Loucy (cell line): ENCODE data around the gene SLC22A14.

ENCODE experiments used
- H2AFZ ChIP-seq: fragments of 200-600 bp; sonication (generic); 2 replicates; pipeline ENCODE4 v1.6.0; 2016; ENCODE audit warnings: antibody characterized with exemption, mild to moderate bottlenecking, low read length, moderate library complexity
- H3F3A ChIP-seq: fragments of 200-600 bp; 2 replicates; pipeline ENCODE4 v1.6.0; 2016; ENCODE audit warnings: antibody characterized with exemption, low read depth, mild to moderate bottlenecking
- H3K27me3 ChIP-seq: fragments of 200-600 bp; sonication (generic); 2 replicates; pipeline ENCODE4 v1.6.1; 2014; ENCODE audit warnings: low read length, mild to moderate bottlenecking; ENCODE audit not compliant: insufficient read depth, poor library complexity, severe bottlenecking
- H3K36me3 ChIP-seq: fragments of 200-600 bp; sonication (generic); 2 replicates; pipeline ENCODE4 v1.6.1; 2016; ENCODE audit warnings: low read length; ENCODE audit not compliant: insufficient read depth
- H3K4me1 ChIP-seq: fragments of 200-600 bp; sonication (generic); 2 replicates; pipeline ENCODE4 v1.5.1; 2014; ENCODE audit warnings: low read length, mild to moderate bottlenecking; ENCODE audit not compliant: insufficient read depth, poor library complexity, severe bottlenecking
- H3K4me2 ChIP-seq: fragments of 200-600 bp; sonication (generic); 2 replicates; pipeline ENCODE4 v1.6.0; 2014; ENCODE audit warnings: antibody characterized with exemption, low read length, low read depth, mild to moderate bottlenecking; ENCODE audit not compliant: poor library complexity, severe bottlenecking
- H3K4me3 ChIP-seq: fragments of 200-600 bp; sonication (generic); 2 replicates; pipeline ENCODE4 v1.5.1; 2014; ENCODE audit warnings: low read length, mild to moderate bottlenecking, mixed read lengths; ENCODE audit not compliant: poor library complexity, severe bottlenecking
- H3K79me2 ChIP-seq: fragments of 200-600 bp; sonication (generic); 2 replicates; pipeline ENCODE4 v1.6.1; 2014; ENCODE audit warnings: low read length; ENCODE audit not compliant: insufficient read depth
- H3K9ac ChIP-seq: fragments of 200-600 bp; sonication (generic); 2 replicates; pipeline ENCODE4 v1.6.0; 2014; ENCODE audit warnings: mild to moderate bottlenecking, low read depth, low read length, moderate library complexity; ENCODE audit not compliant: poor library complexity, severe bottlenecking
- H3K9me2 ChIP-seq: fragments of 200-600 bp; sonication (generic); replicated peaks from 2 replicates; pipeline ENCODE4 v1.6.1; 2016; ENCODE audit warnings: low read depth, low read length, mixed read lengths
- H3K9me3 ChIP-seq: fragments of 200-600 bp; sonication (generic); 2 replicates; pipeline ENCODE4 v1.6.1; 2014; ENCODE audit warnings: mild to moderate bottlenecking, antibody characterized with exemption, low read length, low read depth; ENCODE audit not compliant: insufficient read depth
- H4K20me1 ChIP-seq: fragments of 200-600 bp; sonication (generic); 2 replicates; pipeline ENCODE4 v1.6.0; 2014; ENCODE audit warnings: antibody characterized with exemption, low read length, mild to moderate bottlenecking; ENCODE audit not compliant: insufficient read depth, poor library complexity, severe bottlenecking
- EZH2phosphoT487 ChIP-seq: fragments of 200-600 bp; IDR thresholded peaks from 2 replicates; pipeline ENCODE4 v1.6.1; 2018; ENCODE audit warnings: antibody characterized with exemption, mild to moderate bottlenecking, moderate library complexity, borderline replicate concordance
- TF ChIP-seq, protein P1 (sequence below): fragments of 200-600 bp; sonication (generic); conservative IDR thresholded peaks from 2 replicates; pipeline ENCODE4 v1.5.1; 2014; ENCODE audit warnings: mild to moderate bottlenecking, antibody characterized with exemption, low read length

SLC22A14 gene

DNA sequence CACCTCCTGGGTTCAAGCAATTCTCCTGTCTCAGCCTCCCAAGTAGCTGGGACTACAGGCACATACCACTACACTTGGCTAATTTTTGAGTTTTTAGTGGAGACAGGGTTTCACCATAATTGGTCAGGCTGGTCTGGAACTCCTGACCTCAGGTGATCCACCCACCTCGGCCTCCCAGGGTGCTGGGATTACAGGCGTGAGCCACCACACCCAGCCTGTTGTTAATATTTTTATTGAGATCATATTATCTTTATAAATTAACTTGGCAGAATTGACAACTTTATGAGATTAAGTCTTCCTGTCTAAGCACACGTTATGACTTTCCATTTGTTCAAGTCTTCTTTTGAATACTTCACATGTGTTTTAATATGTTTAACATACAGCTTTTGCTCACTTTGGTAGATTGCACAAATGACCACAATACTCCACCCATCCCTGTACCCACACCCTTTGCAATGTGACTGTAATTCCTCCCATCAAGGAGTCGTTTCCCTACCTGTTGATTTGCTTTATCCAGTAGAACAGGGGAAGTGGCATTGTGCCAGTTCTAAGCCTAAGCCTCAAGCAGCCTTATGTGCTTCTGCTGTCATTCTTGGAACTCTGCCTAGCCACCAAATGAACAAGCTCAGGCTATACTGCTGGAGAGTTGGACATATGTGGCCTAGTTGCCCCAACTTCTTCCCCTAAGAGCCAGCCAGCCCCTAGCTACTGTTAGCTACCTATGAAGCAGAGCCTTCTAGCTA is 72.7 kb downstream of the SLC22A14 start:
- Histone ChIP-seq H3K4me2 (peak overlapping the region; percentile 34), H3K9me2 (no peaks in the 10 kb centered on the region), H3F3A (no peaks in the 10 kb centered on the region), H3K27me3 (no peaks in the 10 kb centered on the region), H4K20me1 (no peaks in the 10 kb centered on the region), H3K9me3 (no peaks in the 10 kb centered on the region), H3K9ac (no peak overlapping the region), H3K4me3 (peak overlapping the region; percentile 6), H3K36me3 (peaks cover 4% of the 10 kb centered on the region; the same call in 1 of the 2 replicates), H3K79me2 (peaks cover 17% of the 10 kb centered on the region; the same call in 1 of the 2 replicates), H2AFZ (no peak overlapping the region), H3K4me1 (peaks cover 25% of the 10 kb centered on the region)
- no peak for TF ChIP-seq EZH2phosphoT487
- TF ChIP-seq, protein P1, sequence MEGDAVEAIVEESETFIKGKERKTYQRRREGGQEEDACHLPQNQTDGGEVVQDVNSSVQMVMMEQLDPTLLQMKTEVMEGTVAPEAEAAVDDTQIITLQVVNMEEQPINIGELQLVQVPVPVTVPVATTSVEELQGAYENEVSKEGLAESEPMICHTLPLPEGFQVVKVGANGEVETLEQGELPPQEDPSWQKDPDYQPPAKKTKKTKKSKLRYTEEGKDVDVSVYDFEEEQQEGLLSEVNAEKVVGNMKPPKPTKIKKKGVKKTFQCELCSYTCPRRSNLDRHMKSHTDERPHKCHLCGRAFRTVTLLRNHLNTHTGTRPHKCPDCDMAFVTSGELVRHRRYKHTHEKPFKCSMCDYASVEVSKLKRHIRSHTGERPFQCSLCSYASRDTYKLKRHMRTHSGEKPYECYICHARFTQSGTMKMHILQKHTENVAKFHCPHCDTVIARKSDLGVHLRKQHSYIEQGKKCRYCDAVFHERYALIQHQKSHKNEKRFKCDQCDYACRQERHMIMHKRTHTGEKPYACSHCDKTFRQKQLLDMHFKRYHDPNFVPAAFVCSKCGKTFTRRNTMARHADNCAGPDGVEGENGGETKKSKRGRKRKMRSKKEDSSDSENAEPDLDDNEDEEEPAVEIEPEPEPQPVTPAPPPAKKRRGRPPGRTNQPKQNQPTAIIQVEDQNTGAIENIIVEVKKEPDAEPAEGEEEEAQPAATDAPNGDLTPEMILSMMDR: no peak

DNA sequence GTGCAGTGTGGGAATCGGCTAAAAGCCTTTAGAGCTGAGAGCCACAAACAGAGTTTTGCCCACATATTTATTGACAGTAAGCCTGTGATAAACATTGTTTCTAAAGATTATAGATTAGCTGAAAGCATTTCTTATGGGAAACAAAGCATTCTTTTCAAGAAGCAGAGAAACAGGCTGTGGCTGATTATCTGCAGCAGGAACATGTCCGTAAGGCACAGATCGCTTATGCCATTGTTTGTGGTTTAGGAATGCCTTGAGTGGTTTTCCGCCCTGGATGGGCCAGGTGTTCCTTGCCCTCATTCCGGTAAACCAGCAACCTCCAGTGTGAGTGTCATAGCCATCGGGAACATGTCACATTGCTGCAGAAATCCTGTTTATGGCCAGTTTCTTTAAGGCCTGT is 76.9 kb downstream of the SLC22A14 start:
- Histone ChIP-seq H3K4me3 (no peak overlapping the region), H3K27me3 (no peaks in the 10 kb centered on the region), H3K79me2 (0 out of 2 replicates have a peak, but pooled peaks cover 4% of the 10 kb centered on the region), H3F3A (no peaks in the 10 kb centered on the region), H4K20me1 (no peaks in the 10 kb centered on the region), H3K9me3 (no peaks in the 10 kb centered on the region), H3K4me1 (peaks cover 15% of the 10 kb centered on the region), H3K4me2 (no peak overlapping the region), H2AFZ (no peak overlapping the region), H3K9ac (no peak overlapping the region), H3K36me3 (peaks cover 34% of the 10 kb centered on the region; the same call in 1 of the 2 replicates), H3K9me2 (no peaks in the 10 kb centered on the region)
- TF ChIP-seq, protein P1: no peak
- TF ChIP-seq EZH2phosphoT487: no peak

DNA sequence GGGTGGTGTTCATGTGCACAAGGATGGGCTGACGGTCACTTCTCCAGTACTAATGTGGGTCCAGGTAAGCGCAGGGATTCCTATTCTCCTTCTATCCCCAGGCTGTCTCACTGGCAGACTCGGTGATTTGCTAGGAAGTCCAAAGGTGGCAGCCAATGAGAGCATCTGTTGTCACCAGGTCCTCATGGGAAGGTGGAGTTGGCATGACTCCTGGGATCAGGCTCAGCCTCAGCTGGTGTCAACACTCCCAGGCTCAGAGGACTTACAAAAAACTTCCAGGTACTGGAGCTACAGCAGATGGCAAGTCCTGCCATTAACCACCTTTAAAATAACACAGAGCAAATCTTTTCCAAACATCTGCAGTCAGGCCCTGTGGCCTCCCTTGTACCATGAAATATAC is 78.3 kb downstream of the SLC22A14 start:
- TF ChIP-seq, protein P1: no peak
- no peak for TF ChIP-seq EZH2phosphoT487
- no peaks in the 10 kb centered on the region for H3K9me2 ChIP-seq
- H3K36me3 ChIP-seq: peaks cover 44% of the 10 kb centered on the region; the same call in 1 of the 2 replicates
- no peaks in the 10 kb centered on the region for H3K27me3 ChIP-seq
- H3K4me3 ChIP-seq: no peak overlapping the region
- H2AFZ ChIP-seq: no peak overlapping the region
- H3K9ac ChIP-seq: no peak overlapping the region
- peaks cover 4% of the 10 kb centered on the region for H3K4me1 ChIP-seq
- H3K79me2 ChIP-seq: 0 out of 2 replicates have a peak, but pooled peaks cover 4% of the 10 kb centered on the region
- no peaks in the 10 kb centered on the region for H4K20me1 ChIP-seq
- H3F3A ChIP-seq: no peaks in the 10 kb centered on the region
- H3K4me2 ChIP-seq: no peak overlapping the region
- no peaks in the 10 kb centered on the region for H3K9me3 ChIP-seq
